ENCODE measurements around the gene PPBP.

GRCh38 chr4:73990988-73991741, 3.2 kb upstream of the PPBP start:
- no peak for TF ChIP-seq POLR2A (IDR thresholded peaks at IDR 0.05)
- TF ChIP-seq CTCF (IDR thresholded peaks at IDR 0.05) = no peak
- TF ChIP-seq POLR2AphosphoS5 (IDR thresholded peaks at IDR 0.05) = no peak
- TF ChIP-seq EP300 (IDR thresholded peaks at IDR 0.05; ENCODE audit: low read depth) = no peak

All from transverse colon (tissue), 4 donors.